DOHH2 (cell line): Measurements from ENCODE around the gene RIMOC1.

Experiments
- H3F3A ChIP-seq: fragments of 200-600 bp; sonication (generic), shearing (Covaris generic); 2 replicates; pipeline ENCODE4 v1.6.0; 2016; ENCODE audit warnings: antibody characterized with exemption, mild to moderate bottlenecking; ENCODE audit not compliant: control insufficient read depth, insufficient read depth
- H3K27ac ChIP-seq: fragments of 200-600 bp; sonication (generic); 2 replicates; pipeline ENCODE4 v1.5.1; 2014; ENCODE audit warnings: low read depth, mild to moderate bottlenecking, low read length, moderate library complexity
- H3K27me3 ChIP-seq: fragments of 200-600 bp; sonication (generic); 2 replicates; pipeline ENCODE4 v1.6.1; 2014; ENCODE audit warnings: mild to moderate bottlenecking, low read length, mixed read lengths; ENCODE audit not compliant: control insufficient read depth
- H3K36me3 ChIP-seq: fragments of 200-600 bp; sonication (generic); 2 replicates; pipeline ENCODE4 v1.6.1; 2014; ENCODE audit warnings: mild to moderate bottlenecking, low read length, moderate library complexity, mixed read lengths; ENCODE audit not compliant: control insufficient read depth
- H3K4me1 ChIP-seq: fragments of 200-600 bp; sonication (generic); 2 replicates; pipeline ENCODE4 v1.6.1; 2014; ENCODE audit warnings: mild to moderate bottlenecking, low read length, mixed read lengths; ENCODE audit not compliant: control insufficient read depth
- H3K4me2 ChIP-seq: fragments of 200-600 bp; sonication (generic); 2 replicates; pipeline ENCODE4 v1.6.0; 2014; ENCODE audit warnings: mild to moderate bottlenecking, low read length, moderate library complexity
- H3K4me3 ChIP-seq: fragments of 200-600 bp; sonication (generic); 2 replicates; pipeline ENCODE4 v1.5.1; 2014; ENCODE audit warnings: mild to moderate bottlenecking, low read length, mixed read lengths
- H3K79me2 ChIP-seq: fragments of 200-600 bp; sonication (generic); 2 replicates; pipeline ENCODE4 v1.6.1; 2014; ENCODE audit warnings: mild to moderate bottlenecking, low read length, mixed read lengths; ENCODE audit not compliant: control insufficient read depth
- H3K9me2 ChIP-seq: fragments of 200-600 bp; sonication (generic); replicated peaks from 2 replicates; pipeline ENCODE4 v1.6.1; 2014; ENCODE audit warnings: mild to moderate bottlenecking, low read length, mixed read lengths; ENCODE audit not compliant: control insufficient read depth
- H3K9me3 ChIP-seq: fragments of 200-600 bp; sonication (generic); 2 replicates; pipeline ENCODE4 v1.6.1; 2014; ENCODE audit warnings: antibody characterized with exemption, low read length, mixed read lengths; ENCODE audit not compliant: control insufficient read depth, insufficient read depth
- H4K20me1 ChIP-seq: fragments of 200-600 bp; sonication (generic); 2 replicates; pipeline ENCODE4 v1.6.0; 2014; ENCODE audit warnings: low read depth, mild to moderate bottlenecking, antibody characterized with exemption, low read length, moderate library complexity; ENCODE audit not compliant: control insufficient read depth, insufficient read depth
- EZH2phosphoT487 ChIP-seq: fragments of 200-600 bp; sonication (generic); IDR thresholded peaks from 2 replicates; pipeline ENCODE4 v1.6.1; 2017; ENCODE audit warnings: borderline replicate concordance, mild to moderate bottlenecking, antibody characterized with exemption, low read length, moderate library complexity, mixed read lengths
- TF ChIP-seq, protein P1 (sequence below): fragments of 200-600 bp; sonication (generic); IDR thresholded peaks from one replicate; pipeline ENCODE4 v1.5.1; 2014; ENCODE audit warnings: antibody characterized with exemption, mild to moderate bottlenecking, low read depth, low read length; ENCODE audit not compliant: poor library complexity, severe bottlenecking

Gene RIMOC1

DNA sequence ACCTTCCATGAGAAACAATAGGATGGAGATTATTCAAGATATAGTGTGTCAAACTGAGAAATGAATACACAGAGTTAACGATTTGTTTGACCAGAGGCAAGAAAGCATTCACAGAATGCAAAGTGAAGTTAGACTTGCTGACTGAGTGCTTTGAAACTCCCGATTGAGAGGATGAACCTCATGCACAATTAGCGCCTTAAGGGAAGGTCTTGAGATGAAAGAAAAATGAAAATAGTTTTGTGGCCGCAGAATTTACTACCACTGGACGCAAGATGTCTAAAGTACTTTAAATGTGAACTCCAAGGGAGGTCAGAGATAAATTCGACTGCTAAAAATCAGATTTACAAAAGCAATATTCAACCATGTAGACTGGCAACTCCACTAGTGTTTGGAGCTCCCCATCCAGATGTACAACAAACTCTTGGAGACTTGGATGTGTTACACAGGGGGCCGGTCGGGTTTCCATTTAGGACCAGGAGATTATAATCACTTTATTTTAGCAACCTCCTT lies 707 bp upstream of the RIMOC1 start:
- Histone ChIP-seq H3F3A (0 out of 2 replicates have a peak, but pooled peaks cover 2% of the 10 kb centered on the region), H3K4me1 (peaks cover 29% of the 10 kb centered on the region), H3K9me3 (no peaks in the 10 kb centered on the region), H3K9me2 (no peaks in the 10 kb centered on the region), H3K4me2 (peak overlapping the region; percentile 92), H3K4me3 (peak overlapping the region; percentile 93), H3K27ac (peak overlapping the region; percentile 50), H3K79me2 (peaks cover 37% of the 10 kb centered on the region), H4K20me1 (no peaks in the 10 kb centered on the region), H3K27me3 (no peaks in the 10 kb centered on the region), H3K36me3 (peaks cover 32% of the 10 kb centered on the region)
- TF ChIP-seq, protein P1, sequence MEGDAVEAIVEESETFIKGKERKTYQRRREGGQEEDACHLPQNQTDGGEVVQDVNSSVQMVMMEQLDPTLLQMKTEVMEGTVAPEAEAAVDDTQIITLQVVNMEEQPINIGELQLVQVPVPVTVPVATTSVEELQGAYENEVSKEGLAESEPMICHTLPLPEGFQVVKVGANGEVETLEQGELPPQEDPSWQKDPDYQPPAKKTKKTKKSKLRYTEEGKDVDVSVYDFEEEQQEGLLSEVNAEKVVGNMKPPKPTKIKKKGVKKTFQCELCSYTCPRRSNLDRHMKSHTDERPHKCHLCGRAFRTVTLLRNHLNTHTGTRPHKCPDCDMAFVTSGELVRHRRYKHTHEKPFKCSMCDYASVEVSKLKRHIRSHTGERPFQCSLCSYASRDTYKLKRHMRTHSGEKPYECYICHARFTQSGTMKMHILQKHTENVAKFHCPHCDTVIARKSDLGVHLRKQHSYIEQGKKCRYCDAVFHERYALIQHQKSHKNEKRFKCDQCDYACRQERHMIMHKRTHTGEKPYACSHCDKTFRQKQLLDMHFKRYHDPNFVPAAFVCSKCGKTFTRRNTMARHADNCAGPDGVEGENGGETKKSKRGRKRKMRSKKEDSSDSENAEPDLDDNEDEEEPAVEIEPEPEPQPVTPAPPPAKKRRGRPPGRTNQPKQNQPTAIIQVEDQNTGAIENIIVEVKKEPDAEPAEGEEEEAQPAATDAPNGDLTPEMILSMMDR: no peak
- TF ChIP-seq EZH2phosphoT487: no peak

DNA sequence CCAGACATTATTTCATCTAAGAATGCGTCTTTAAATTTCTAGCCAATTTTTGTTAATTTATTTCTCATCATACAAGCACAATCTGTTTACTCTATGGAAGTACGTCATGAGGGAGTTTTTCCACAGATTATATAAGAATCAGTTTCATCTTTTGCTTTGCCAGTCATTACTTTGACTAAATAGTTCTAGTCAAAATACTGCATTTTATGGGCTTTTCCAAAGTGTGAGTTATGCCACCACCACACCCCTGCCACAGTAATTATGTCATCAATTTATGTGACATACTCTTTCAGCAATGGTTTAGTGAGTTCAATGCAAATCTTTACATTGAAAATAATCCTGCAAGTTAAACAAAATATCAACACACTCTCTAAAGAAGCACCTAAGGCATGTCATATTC lies 2.0 kb downstream of the RIMOC1 start:
- Histone ChIP-seq H3K27me3 (no peaks in the 10 kb centered on the region), H3K4me3 (no peak overlapping the region), H3K36me3 (peaks cover 57% of the 10 kb centered on the region), H3K4me1 (peaks cover 29% of the 10 kb centered on the region), H3K79me2 (peaks cover 37% of the 10 kb centered on the region), H4K20me1 (no peaks in the 10 kb centered on the region), H3K9me2 (no peaks in the 10 kb centered on the region), H3K9me3 (no peaks in the 10 kb centered on the region), H3K27ac (no peak overlapping the region), H3K4me2 (no peak overlapping the region; the same call in 1 of the 2 replicates), H3F3A (0 out of 2 replicates have a peak, but pooled peaks cover 2% of the 10 kb centered on the region)
- TF ChIP-seq EZH2phosphoT487: no peak
- TF ChIP-seq, protein P1: no peak

DNA sequence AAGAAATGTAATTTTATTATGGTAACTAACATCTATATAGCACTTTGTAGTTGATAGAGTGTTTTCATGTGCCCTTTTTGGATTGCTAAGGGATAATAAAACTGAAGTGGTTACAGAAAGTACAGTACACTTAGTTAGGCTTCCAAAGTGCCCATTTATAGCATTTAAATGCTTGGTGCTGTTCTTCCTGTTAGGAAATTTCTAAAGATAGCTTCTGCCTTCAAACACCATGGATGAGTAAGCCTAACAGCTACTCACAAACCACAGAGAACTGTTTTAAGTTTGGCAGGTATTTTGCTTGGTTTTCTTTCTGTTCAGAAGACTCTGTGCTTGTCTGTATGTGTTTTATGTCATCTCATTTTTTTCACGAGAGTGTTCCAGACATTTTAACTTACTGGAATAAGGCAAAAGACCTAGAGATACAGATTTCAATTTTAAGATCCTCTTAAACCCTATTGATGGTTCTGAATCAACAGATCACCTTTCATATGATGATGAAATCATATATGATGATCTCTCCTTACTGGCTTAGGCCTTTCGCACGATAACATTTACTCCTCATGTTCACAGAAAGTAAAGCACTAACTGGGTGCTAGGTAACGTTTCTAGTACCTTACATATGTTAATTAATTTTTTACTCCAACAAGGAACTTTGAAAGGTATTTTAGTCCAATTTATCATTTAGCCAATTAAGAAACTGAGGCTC lies 4.4 kb downstream of the RIMOC1 start:
- peaks cover 80% of the 10 kb centered on the region for H3K36me3 ChIP-seq
- no peaks in the 10 kb centered on the region for H3K27me3 ChIP-seq
- H3F3A ChIP-seq: no peaks in the 10 kb centered on the region
- no peaks in the 10 kb centered on the region for H3K9me3 ChIP-seq
- no peaks in the 10 kb centered on the region for H3K9me2 ChIP-seq
- H3K27ac ChIP-seq: no peak overlapping the region
- H4K20me1 ChIP-seq: no peaks in the 10 kb centered on the region
- no peak overlapping the region for H3K4me3 ChIP-seq
- no peak overlapping the region for H3K4me2 ChIP-seq
- no peak for TF ChIP-seq EZH2phosphoT487
- TF ChIP-seq, protein P1: no peak
- peaks cover 34% of the 10 kb centered on the region for H3K79me2 ChIP-seq
- H3K4me1 ChIP-seq: peaks cover 21% of the 10 kb centered on the region
